Keratinocyte (primary cell): ENCODE results near the gene C11orf24. TPM values are rescaled to one million over a fixed set of nuclear protein-coding genes. Genes with fewer than 3 reads are reported as not detected.

ENCODE experiments used
- DNase-seq: peaks from one replicate; pipeline ENCODE4 v3.0.0-alpha.2; 2011; ENCODE audit warnings: low read depth, missing footprints, low spot score
- FAIRE-seq: peaks from 2 replicates; lab custom pipeline; 2011; peaks lifted over from hg19 to GRCh38; lab: Jason Lieb, UNC
- H2AFZ ChIP-seq: 2 replicates; pipeline ENCODE4 v1.6.0; 2012; ENCODE audit warnings: low read length, control low read depth, inconsistent platforms; ENCODE audit not compliant: control insufficient read depth
- H3K27ac ChIP-seq: 2 replicates; pipeline ENCODE4 v1.5.1; 2011; ENCODE audit warnings: low read length; ENCODE audit not compliant: control insufficient read depth, insufficient read depth
- H3K27me3 ChIP-seq: 3 replicates; pipeline ENCODE4 v1.6.0; 2011; ENCODE audit warnings: low read length; ENCODE audit not compliant: control insufficient read depth, insufficient read depth; ENCODE audit errors: extremely low read depth
- H3K36me3 ChIP-seq, 2 experiments: 2 replicates in 1 of 2; 3 replicates in 1 of 2; pipeline ENCODE4 v1.5.1; 2011; ENCODE audit warnings: low read length in 2 of 2, mild to moderate bottlenecking in 1 of 2; ENCODE audit not compliant: control insufficient read depth in 2 of 2, insufficient read depth in 2 of 2; ENCODE audit errors: extremely low read depth in 1 of 2
- H3K4me1 ChIP-seq: 3 replicates; pipeline ENCODE4 v1.5.1; 2011; ENCODE audit warnings: low read length; ENCODE audit not compliant: control insufficient read depth, insufficient read depth; ENCODE audit errors: extremely low read depth
- H3K4me2 ChIP-seq: 3 replicates; pipeline ENCODE4 v1.6.0; 2011; ENCODE audit warnings: low read depth, low read length; ENCODE audit not compliant: control insufficient read depth, insufficient read depth; ENCODE audit errors: extremely low read depth
- H3K4me3 ChIP-seq, 3 experiments: fragments of 200-600 bp in 1 of 3; sonication (generic) in 1 of 3; 2 replicates in 2 of 3; 3 replicates in 1 of 3; pipeline ENCODE4 v1.5.1; 2011 to 2016; ENCODE audit warnings: low read length in 3 of 3, mild to moderate bottlenecking in 3 of 3, control low read depth in 2 of 3, inconsistent platforms in 1 of 3, low read depth in 1 of 3, mixed read lengths in 1 of 3, mixed run types in 1 of 3, moderate library complexity in 1 of 3; ENCODE audit not compliant: control insufficient read depth in 2 of 3, insufficient read depth in 2 of 3; ENCODE audit errors: extremely low read depth in 1 of 3
- H3K79me2 ChIP-seq: 2 replicates; pipeline ENCODE4 v1.6.0; 2012; ENCODE audit warnings: low read length; ENCODE audit not compliant: control insufficient read depth, insufficient read depth
- H3K9ac ChIP-seq: 3 replicates; pipeline ENCODE4 v1.6.0; 2011; ENCODE audit warnings: low read length; ENCODE audit not compliant: control insufficient read depth, insufficient read depth; ENCODE audit errors: extremely low read depth
- H3K9me1 ChIP-seq: 3 replicates; pipeline ENCODE4 v1.6.0; 2011; ENCODE audit warnings: low read length; ENCODE audit not compliant: control insufficient read depth, insufficient read depth; ENCODE audit errors: extremely low read depth
- H3K9me3 ChIP-seq: 2 replicates; pipeline ENCODE4 v1.5.1; 2012; ENCODE audit warnings: low read depth, low read length; ENCODE audit not compliant: control insufficient read depth
- H4K20me1 ChIP-seq: 3 replicates; pipeline ENCODE4 v1.6.0; 2011; ENCODE audit warnings: low read length; ENCODE audit not compliant: control insufficient read depth, insufficient read depth; ENCODE audit errors: extremely low read depth
- CTCF ChIP-seq, 3 experiments: IDR thresholded peaks in 1 of 3; conservative IDR thresholded peaks in 1 of 3; optimal IDR thresholded peaks in 1 of 3; 2 replicates in 2 of 3; 3 replicates in 1 of 3; pipeline versions ENCODE3 to v1.5.1; 2011; ENCODE audit warnings: low read length in 3 of 3, mild to moderate bottlenecking in 3 of 3, moderate library complexity in 2 of 3, control low read depth in 1 of 3, inconsistent platforms in 1 of 3; ENCODE audit not compliant: insufficient read depth in 2 of 3; ENCODE audit errors: extremely low read depth in 1 of 3
- EZH2 ChIP-seq: IDR thresholded peaks from one replicate; pipeline ENCODE4 v1.6.1; 2012; ENCODE audit warnings: inconsistent platforms, mild to moderate bottlenecking, low read length, moderate library complexity
- dilution Hi-C: fragments of 300-500 bp; cut with MboI; formaldehyde crosslinking; loops from one replicate; pipeline ENCODE4 v1.7.0; 2020; ENCODE audit warnings: low sequenced_read_pairs; ENCODE audit not compliant: extremely low pct_ligation_motif_present
- polyA plus RNA-seq, 5 experiments: library from polyadenylated mRNA; depleted of rRNA in 3 of 5; stranded (reverse) in 3 of 5; stranded (forward) in 1 of 5; unstranded in 1 of 5; fragments of >200 nt; gene quantifications; 1 replicate in 1 of 5; 2 replicates in 3 of 5; 3 replicates in 1 of 5; pipeline versions ENCODE4 v1.2.1 to v1.2.3, GENCODE V29; 2011 to 2012; ENCODE audit warnings: missing spikeins in 2 of 5, low read depth in 1 of 5, low replicate concordance in 1 of 5

The C11orf24 gene
- polyA plus RNA-seq, 1 donor (not counting 4 experiments of a cell fraction or from before 2014, with no cell fraction given): 28.4 TPM

DNA sequence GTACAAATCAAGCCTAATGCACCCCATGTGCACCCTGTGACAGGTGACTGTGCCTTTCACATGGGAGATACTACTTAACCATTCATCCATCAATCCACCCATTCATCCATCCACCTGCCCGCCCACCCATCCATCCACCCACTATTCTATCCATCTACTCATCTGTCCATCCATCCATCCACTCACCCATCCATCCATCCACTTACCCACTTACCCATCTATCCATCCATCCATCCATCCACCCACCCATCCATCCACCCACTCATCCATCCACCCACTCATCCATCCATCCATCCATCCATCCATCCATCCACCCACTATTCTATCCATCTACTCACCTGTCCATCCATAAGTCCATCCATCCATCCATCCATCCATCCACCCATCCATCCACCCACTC is 7.5 kb downstream of the C11orf24 start:
- dilution Hi-C loops: no loop called here
- Histone ChIP-seq H3K9ac (no peak overlapping the region), H3K4me3 (no peak overlapping the region), H2AFZ (no peak overlapping the region), H3K27me3 (no peaks in the 10 kb centered on the region), H3K4me2 (no peak overlapping the region), H3K9me3 (no peaks in the 10 kb centered on the region), H3K27ac (no peak overlapping the region), H3K4me1 (peaks cover under 1% of the 10 kb centered on the region), H3K36me3 (peaks cover 41 to 50% of the 10 kb centered on the region in 2 experiments), H3K79me2 (peaks cover 6% of the 10 kb centered on the region), H4K20me1 (no peaks in the 10 kb centered on the region), H3K9me1 (peaks cover 2% of the 10 kb centered on the region)
- TF ChIP-seq CTCF (optimal IDR thresholded peaks at IDR 0.05 in 1 of 3, IDR thresholded peaks at IDR 0.05 in 1 of 3, conservative IDR thresholded peaks at IDR 0.05 in 1 of 3; ENCODE audit: extremely low read depth in 1 of 3, insufficient read depth in 2 of 3, low read length in 3 of 3) (no peak), EZH2 (no peak)
- no peak for FAIRE-seq
- no peak for DNase-seq

DNA sequence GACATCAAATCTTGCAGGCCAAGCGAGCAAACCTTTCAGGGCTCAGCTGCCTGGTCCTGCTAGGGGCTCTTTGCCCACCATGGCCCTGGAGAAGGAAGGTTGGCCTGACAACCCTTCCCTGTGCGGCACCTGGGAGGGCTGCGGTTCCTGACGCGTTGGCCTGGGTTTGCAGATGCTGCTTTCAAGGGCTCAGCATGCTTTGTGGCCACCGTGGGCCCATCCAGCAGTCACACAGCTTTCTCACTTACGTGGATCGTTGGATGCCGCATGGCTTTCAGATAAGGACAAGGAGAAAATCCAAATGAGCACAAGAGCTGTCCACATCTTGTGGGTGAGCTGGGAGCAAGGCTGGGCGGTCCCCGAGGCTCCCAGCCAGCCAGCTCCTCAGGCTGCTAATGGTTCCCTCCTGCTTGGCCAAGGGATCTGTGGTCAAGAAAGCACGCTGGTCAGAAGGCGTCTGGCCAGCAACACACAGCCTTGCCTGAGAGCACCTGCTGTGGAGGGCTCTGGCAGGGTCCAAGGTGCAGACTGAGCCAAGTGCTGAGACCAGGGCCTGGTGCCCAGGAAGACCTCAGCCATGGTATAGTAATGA is 8.2 kb downstream of the C11orf24 start:
- FAIRE-seq: no peak
- H3K9me1 ChIP-seq: no peaks in the 10 kb centered on the region
- no peak for DNase-seq
- no peaks in the 10 kb centered on the region for H3K4me1 ChIP-seq
- H3K9ac ChIP-seq: no peak overlapping the region
- no peaks in the 10 kb centered on the region for H3K9me3 ChIP-seq
- no peak overlapping the region for H2AFZ ChIP-seq
- H4K20me1 ChIP-seq: no peaks in the 10 kb centered on the region
- TF ChIP-seq CTCF (optimal IDR thresholded peaks at IDR 0.05 in 1 of 3, IDR thresholded peaks at IDR 0.05 in 1 of 3, conservative IDR thresholded peaks at IDR 0.05 in 1 of 3; ENCODE audit: extremely low read depth in 1 of 3, insufficient read depth in 2 of 3, low read length in 3 of 3) (no peak), EZH2 (no peak)
- H3K79me2 ChIP-seq: peaks cover 4% of the 10 kb centered on the region
- no peak overlapping the region for H3K27ac ChIP-seq
- H3K27me3 ChIP-seq: no peaks in the 10 kb centered on the region
- no peak overlapping the region for H3K4me3 ChIP-seq
- H3K36me3 ChIP-seq: peaks cover 41 to 47% of the 10 kb centered on the region in 2 experiments
- dilution Hi-C loops: no loop called here
- H3K4me2 ChIP-seq: no peak overlapping the region
